ENCODE results near the gene ARL8B. TPM values are rescaled to one million over a fixed set of nuclear protein-coding genes. Genes with fewer than 3 reads are reported as not detected.
"Not testable (repeated sequence)": the region's sequence is repeated elsewhere in the genome, so short reads cannot be mapped to it uniquely, and the experiment has no call there.

ARL8B gene
- total and polyA plus RNA-seq, 10 of the 15 experiments (the other 5 are each of a cell fraction or from before 2014, with no cell fraction given), result 22.0 to 80.6 (median 43.7) TPM

- DNase-seq (ENCODE audit: low read depth, low spot score); in situ Hi-C loops (cut with MboI); BruUV-seq (replicated peaks); H3K27ac ChIP-seq (ENCODE audit: control insufficient read depth, insufficient read depth); H3K9me3 ChIP-seq (replicated peaks; ENCODE audit: control insufficient read depth, insufficient read depth, low read length); H2AFZ ChIP-seq (ENCODE audit: control insufficient read depth, low read depth, low read length); ATAC-seq; RAD21 ChIA-PET (ENCODE audit: unreplicated experiment); H3K4me1 ChIP-seq (ENCODE audit: control insufficient read depth, insufficient read depth, low read length); H3K4me3 ChIP-seq; H3K4me2 ChIP-seq (ENCODE audit: control insufficient read depth, insufficient read depth); H3K79me2 ChIP-seq (ENCODE audit: control insufficient read depth, insufficient read depth, low read length); CTCF ChIA-PET; intact Hi-C loops (cut with micrococcal nuclease; ENCODE audit: unreplicated experiment); FAIRE-seq; H3K9ac ChIP-seq (ENCODE audit: control insufficient read depth, insufficient read depth, low read length); H3K27me3 ChIP-seq (replicated peaks in 1 of 2; ENCODE audit: control insufficient read depth in 2 of 2, insufficient read depth in 2 of 2, low read length in 1 of 2); H4K20me1 ChIP-seq (ENCODE audit: control insufficient read depth, insufficient read depth); SMC1A ChIA-PET (ENCODE audit: uncharacterized antibody, unreplicated experiment); POLR2A ChIA-PET; H3K36me3 ChIP-seq (ENCODE audit: control insufficient read depth in 2 of 2, insufficient read depth in 2 of 2, low read length in 1 of 2): not testable (repeated sequence)
- 61% methylated on average over 18 of the region's 18 CpGs for WGBS (ENCODE audit: insufficient coverage, insufficient replicate concordance, low lambda C conversion rate, missing lambda C conversion rate)
These were observed 39.9 kb upstream of the ARL8B start for GRCh38 chr3:5081973-5082788.

DNA sequence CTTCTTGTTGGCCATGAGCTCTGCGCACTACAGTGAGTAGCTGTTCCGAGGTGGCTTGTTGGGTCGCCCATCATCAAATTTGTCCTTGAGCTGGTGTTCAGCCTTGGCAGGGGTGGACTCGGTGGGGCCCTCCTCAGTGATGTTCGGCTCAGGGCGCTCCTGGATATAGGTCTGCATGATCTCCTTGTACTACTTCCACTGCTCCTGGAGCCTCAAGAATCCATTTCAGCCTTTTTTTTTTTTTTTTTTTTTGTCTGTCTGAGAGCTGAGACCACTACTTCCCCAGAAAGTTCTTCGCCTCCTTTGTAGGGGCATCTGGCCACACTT, 39.3 kb upstream of the ARL8B start:
- 56% methylated on average over 7 of the region's 7 CpGs for WGBS (ENCODE audit: insufficient coverage, insufficient replicate concordance, low lambda C conversion rate, missing lambda C conversion rate)
- Histone ChIP-seq H3K27ac (ENCODE audit: control insufficient read depth, insufficient read depth) (no peak overlapping the region), H4K20me1 (ENCODE audit: control insufficient read depth, insufficient read depth) (no peaks in the 10 kb centered on the region), H3K9me3 (replicated peaks; ENCODE audit: control insufficient read depth, insufficient read depth, low read length) (no peaks in the 10 kb centered on the region), H2AFZ (ENCODE audit: control insufficient read depth, low read depth, low read length) (no peak overlapping the region), H3K27me3 (replicated peaks in 1 of 2; ENCODE audit: control insufficient read depth in 2 of 2, insufficient read depth in 2 of 2, low read length in 1 of 2) (0 out of 4 replicates have a peak, but pooled peaks cover 0 to 2% of the 10 kb centered on the region in 2 experiments), H3K9ac (ENCODE audit: control insufficient read depth, insufficient read depth, low read length) (no peak overlapping the region), H3K4me1 (ENCODE audit: control insufficient read depth, insufficient read depth, low read length) (no peaks in the 10 kb centered on the region), H3K4me3 (no peak overlapping the region), H3K36me3 (ENCODE audit: control insufficient read depth in 2 of 2, insufficient read depth in 2 of 2, low read length in 1 of 2) (no peaks in the 10 kb centered on the region), H3K4me2 (ENCODE audit: control insufficient read depth, insufficient read depth) (no peak overlapping the region), H3K79me2 (ENCODE audit: control insufficient read depth, insufficient read depth, low read length) (no peaks in the 10 kb centered on the region)
- FAIRE-seq, result no peak
- intact Hi-C loops (cut with micrococcal nuclease; ENCODE audit: unreplicated experiment) (no loop called here), in situ Hi-C loops (cut with MboI) (no loop called here)
- DNase-seq (ENCODE audit: low read depth, low spot score), result no peak
- ATAC-seq, result no peak
- no TSS peak for BruUV-seq (replicated peaks)
- ChIA-PET SMC1A (ENCODE audit: uncharacterized antibody, unreplicated experiment) (interaction anchor here (0.6 kb wide), 1 partner anchor 38 kb away, joined by 3 read pairs; no protein-coding TSS in a partner anchor), POLR2A (no interaction called here), CTCF (no interaction called here), RAD21 (ENCODE audit: unreplicated experiment) (no interaction called here)
- TF ChIP-seq ZBTB33 (IDR thresholded peaks at IDR 0.05), result no peak
- TF ChIP-seq BHLHE40 (IDR thresholded peaks at IDR 0.05; ENCODE audit: borderline replicate concordance in 1 of 2, low read depth in 2 of 2, low read length in 1 of 2), result no peak
- no peak for TF ChIP-seq LARP7 (IDR thresholded peaks at IDR 0.05)
- TF ChIP-seq POLR2A (IDR thresholded peaks at IDR 0.05; ENCODE audit: low read depth, low read length), result no peak
- TF ChIP-seq ESRRA (IDR thresholded peaks at IDR 0.05; ENCODE audit: low read length), result no peak
- TF ChIP-seq KDM1A (IDR thresholded peaks at IDR 0.05; ENCODE audit: borderline replicate concordance), result no peak

Measured in GM12878 (cell line).